ENCODE data around the gene BMF.
"Not testable (repeated sequence)": the region's sequence is repeated elsewhere in the genome, so short reads cannot be mapped to it uniquely, and the experiment has no call there.

DNA sequence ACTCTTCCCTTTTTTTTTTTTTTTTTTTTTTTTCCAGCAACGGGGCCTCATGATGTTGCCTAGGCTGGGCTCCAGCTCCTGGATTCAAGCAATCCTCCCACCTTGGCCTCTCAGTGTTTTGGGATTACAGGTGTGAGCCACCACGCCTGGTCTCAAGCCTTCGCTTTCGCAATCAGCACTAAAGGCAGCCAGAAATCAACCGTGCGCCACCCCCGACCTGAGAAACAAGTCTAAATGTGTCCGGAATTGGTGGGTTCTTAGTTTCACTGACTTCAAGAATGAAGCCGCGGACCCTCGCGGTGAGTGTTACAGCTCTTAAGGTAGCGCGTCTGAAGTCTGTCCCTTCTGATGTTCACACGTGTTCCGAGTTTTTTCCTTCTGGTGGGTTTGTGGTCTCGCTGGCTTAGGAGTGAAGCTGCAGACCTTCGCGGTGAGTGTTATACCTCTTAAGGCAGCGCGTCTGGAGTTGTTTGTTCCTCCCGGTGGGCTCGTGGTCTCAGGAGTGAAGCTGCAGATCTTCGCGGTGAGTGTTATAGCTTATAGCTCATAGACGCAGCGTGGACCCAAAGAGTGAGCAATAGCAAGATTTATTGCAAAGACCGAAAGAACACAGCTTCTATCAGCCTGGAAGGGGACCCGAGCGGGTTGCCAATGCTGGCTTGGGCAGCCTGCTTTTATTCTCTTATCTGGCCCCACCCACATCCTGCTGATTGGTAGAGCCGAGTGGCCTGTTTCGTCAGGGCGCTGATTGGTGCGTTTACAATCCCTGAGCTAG lies 34.8 kb downstream of the BMF start:
- TF ChIP-seq EZH2phosphoT487 (IDR thresholded peaks at IDR 0.05; ENCODE audit: insufficient read depth, low read depth); EZH2 (IDR thresholded peaks at IDR 0.05; ENCODE audit: insufficient read depth, poor library complexity, severe bottlenecking): not testable (repeated sequence)
